Body of pancreas (tissue), 4 donors: Measurements from ENCODE around the gene CKM.

Experiments used
- CTCF ChIP-seq, 7 experiments: fragments of 450-650 bp in 4 of 7; fragments of 200-600 bp in 3 of 7; sonication (generic) in 3 of 7; IDR thresholded peaks; one replicate each; pipeline ENCODE4 v1.5.1; 2016 to 2019; ENCODE audit warnings: antibody characterized with exemption in 7 of 7
- POLR2A ChIP-seq, 3 donors: fragments of 450-650 bp; IDR thresholded peaks; one replicate each; pipeline ENCODE4 v1.6.1; 2016; ENCODE audit warnings: antibody characterized with exemption in 3 of 3, mild to moderate bottlenecking in 2 of 3

GRCh38 chr19:45298264-45298663, 24.4 kb downstream of the CKM start:
- TF ChIP-seq CTCF (IDR thresholded peaks at IDR 0.05) (no peak), POLR2A (IDR thresholded peaks at IDR 0.05) (no peak)
